Stimulated activated CD4-positive, alpha-beta T cell treated with anti-CD3 and anti-CD28 coated beads, Interleukin-1b, Interleukin-23, amount 100 ng/mL, for 4 hours (primary cell): ENCODE data around the gene METTL16.

Experiments
- DNase-seq, 2 donors: peaks; one replicate each; pipeline ENCODE4 v3.0.0-alpha.2; 2020; ENCODE audit warnings: low read depth in 2 of 2

Gene METTL16

GRCh38 chr17:2414446-2415064 is 97.1 kb downstream of the METTL16 start:
- DNase-seq, result no peak

GRCh38 chr17:2412561-2413021 is 99.1 kb downstream of the METTL16 start:
- DNase-seq, result no peak

DNA sequence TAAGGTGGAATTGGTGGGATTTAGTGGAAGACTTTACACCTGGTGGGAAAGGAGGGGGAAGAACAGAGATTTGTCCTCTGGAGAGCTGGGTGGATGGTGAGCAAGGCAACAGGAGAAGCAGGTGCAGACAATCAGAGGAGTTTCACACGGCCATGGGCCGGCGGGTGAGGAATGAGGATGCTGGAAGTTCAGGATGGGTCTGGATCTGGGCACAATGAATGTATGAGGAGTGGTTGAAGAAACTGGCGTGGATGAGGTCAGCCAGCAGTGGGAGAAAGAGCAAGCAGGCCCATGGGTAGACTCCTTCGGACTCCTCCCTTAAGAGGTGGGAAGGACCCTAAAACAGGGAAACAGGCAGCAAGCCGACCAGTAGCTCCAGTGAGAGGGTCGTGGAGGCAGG is 100.7 kb downstream of the METTL16 start:
- no peak for DNase-seq

DNA sequence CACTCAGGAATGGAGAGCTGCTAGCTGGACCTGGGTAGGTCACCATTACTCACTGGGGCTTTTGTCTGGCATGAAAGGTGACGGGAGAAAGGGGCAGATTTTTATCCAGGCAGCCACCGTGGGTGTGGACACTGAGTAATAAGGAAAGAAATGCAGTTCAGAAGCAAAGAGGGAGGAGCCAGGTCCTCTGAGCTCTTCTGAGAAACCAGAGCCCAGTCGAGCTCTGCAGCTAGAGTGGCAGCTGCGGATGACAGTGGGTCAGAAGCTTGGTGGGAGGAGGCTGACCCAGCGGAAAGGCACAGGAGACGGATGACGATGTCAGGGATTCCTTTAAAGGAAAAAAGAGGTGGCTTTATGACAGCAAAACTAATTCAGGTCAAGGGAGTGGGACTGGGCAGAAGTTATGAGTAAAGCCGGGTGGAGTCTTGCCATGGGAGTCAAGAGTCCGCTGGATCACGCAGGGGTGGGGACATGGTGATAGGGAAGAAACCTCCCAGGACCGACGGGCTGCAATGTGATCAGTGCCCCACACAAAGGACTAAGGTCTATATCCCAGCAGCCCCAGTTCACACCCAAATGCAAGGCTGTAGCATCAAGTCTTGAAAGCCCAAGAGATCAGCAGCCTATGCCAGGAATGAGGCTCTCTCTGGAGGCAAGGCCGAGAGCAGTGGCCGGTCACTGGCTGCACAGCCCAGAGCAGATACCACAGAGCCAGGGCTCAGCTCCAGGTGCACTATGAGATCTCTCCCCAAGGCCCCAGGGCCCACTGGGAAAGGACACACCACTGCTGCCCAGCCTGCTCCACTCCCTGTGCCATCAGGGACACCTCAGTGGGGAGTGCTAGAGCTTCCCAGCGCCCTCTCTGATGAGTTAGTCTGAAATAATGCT is 104.5 kb downstream of the METTL16 start:
- DNase-seq, result no peak

- DNase-seq, result no peak
These were observed 105.3 kb downstream of the METTL16 start for GRCh38 chr17:2406271-2406902.

DNA sequence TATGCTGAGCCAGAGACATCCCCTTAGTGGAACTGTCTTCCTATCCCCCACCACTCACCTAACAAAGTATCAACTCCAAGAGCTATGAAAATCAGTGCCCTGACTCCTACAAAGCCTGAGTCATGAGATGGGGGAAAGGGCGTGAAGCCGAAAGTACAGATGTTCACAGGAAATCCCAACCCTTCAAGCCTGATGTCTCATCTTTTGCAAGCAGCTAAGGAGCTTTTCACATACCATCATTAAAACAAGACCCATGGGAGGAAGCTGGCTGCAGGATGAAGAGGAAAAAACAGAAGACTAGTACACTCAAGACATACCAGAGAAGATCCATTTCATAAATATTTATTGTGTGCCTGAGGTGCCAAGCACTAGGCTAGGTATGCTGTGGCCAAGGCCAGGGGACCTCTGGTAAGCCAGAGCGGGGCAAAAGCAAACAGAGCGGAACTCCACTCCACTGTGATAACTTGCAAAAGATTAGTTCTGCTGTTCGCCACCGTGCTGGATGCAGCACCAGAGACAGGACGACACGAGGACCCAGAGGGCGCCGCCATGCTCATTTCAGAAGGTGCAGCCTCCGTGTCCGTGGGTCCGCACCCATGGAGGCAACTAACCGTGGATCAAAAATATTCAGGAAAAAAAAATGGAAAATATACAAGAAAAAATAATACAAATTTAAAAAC is 106.3 kb downstream of the METTL16 start:
- no peak for DNase-seq

- no peak for DNase-seq
These were observed 108.6 kb downstream of the METTL16 start for GRCh38 chr17:2403044-2403443.

DNA sequence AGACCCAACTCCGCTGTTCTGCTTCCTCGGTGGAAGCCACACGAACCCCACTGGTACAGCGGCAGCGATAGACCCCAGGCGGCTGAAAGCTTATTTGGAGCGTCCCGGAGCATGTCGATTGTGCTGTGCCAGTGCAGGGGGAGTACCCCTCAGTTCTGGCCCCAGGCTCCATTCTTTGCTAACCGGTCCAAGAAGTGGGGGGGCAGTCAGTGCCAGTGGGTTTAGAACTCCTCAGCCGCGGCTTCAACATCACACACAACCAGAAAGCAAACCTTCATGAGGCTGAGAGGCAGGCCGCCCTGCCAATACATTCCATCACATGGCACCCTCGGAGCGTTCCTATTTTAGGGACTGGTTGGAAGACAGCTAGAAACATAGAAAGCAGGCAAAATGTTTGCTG is 109.1 kb downstream of the METTL16 start:
- DNase-seq, result no peak

- DNase-seq, result peak; percentile 98
These were observed 110.1 kb downstream of the METTL16 start for GRCh38 chr17:2401426-2402221.

GRCh38 chr17:2400877-2401425 is 110.7 kb downstream of the METTL16 start, which contains the start of gene MNT:
TSS of gene MNT (minus strand) at chr17:2401060. CDS start at chr17:2400712, 348 bp downstream.
- DNase-seq, result peak; percentile 89 to 90

GRCh38 chr17:2400474-2400866 is 111.2 kb downstream of the METTL16 start:
- peak in 1 of 2 donors; percentile 50 for DNase-seq

GRCh38 chr17:2399572-2400473 is 111.9 kb downstream of the METTL16 start:
- peak; percentile 83 to 95 for DNase-seq

DNA sequence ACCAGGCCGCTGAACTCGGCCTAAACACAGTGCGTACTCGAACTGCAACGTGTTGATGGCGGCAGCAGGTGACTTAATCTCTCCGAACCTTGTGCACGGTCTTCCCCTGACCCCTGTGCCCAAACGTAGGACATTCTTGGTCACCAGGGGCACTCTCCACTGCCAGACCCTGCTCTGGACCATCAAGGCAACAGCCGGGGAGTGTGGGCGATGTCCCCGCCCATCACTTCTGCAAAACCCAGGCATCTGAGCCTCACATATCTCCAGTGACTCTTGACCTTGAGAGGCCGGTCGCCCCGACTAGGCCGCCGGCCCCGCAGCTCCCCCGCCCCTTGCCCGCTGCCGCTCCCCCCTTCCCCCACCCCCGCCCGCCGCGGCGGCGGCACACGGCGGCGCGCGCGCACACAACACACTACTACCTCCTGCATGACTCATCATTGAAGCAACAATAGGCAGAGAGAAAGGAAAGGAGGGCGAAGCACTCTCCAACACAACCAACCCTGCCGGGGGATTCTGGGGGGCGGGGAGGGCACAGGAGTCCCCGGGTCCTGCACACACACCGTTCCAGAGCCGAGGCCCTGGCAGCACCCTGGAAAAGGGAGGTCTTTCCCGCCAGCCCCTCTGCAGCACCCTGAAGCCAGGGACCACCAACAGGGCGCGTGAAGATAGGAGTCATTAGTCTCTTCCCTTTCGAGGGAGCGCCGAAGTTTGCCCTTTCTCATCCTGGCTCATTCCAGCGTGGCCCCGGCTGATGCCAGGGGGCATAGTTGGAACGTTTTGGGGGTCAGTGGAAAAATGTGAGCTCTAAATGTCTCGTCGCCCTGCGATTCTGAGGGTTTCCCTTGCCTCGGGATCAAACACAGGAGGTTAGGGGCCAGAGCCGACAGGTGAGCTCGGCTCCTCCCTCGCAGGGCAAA is 112.8 kb downstream of the METTL16 start:
- peak; percentile 51 to 53 for DNase-seq

GRCh38 chr17:2398182-2398581 is 113.5 kb downstream of the METTL16 start:
- no peak for DNase-seq

- no peak for DNase-seq
These were observed 114.2 kb downstream of the METTL16 start for GRCh38 chr17:2397247-2398171.

DNA sequence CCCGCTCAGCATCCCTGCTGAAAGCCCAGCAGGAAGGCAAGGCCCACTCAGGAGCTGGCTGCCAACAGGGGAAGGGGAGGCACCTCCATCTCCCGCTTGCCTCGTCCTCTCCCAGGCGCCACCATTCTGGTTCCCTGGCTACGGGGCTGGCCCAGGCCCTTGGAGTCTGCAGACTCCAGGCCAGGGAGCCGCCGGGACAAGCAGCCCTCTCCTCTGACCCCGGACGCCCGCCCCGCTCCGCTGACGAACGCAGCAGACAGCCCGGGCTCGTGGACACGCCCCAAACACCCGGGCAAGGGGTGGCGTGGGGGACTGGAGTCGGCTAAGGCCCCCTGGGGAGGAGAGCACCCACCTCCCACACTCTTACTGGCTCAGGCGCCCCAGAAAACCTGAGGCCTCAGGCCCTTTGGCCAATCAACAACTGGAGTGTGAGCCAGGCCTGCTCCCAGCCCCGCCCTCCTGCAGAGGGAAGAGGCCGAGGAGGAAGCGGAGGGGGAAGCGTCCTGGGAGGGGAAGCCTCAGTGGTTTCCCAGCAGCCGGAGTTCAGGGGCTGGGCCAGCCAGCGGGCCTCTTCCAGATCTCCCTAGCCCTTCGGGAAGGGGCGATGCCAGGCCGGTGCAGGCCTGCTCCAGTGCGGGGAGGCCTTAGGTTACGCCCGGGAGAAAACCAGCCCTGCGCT is 115.0 kb downstream of the METTL16 start:
- DNase-seq, result peak in 1 of 2 donors; percentile 45

- no peak for DNase-seq
These were observed 115.5 kb downstream of the METTL16 start for GRCh38 chr17:2396192-2396567.
